Aorta (tissue), 5 donors: ENCODE results near the gene ATAD5. TPM values are rescaled to one million over a fixed set of nuclear protein-coding genes. Genes with fewer than 3 reads are reported as not detected.
A peak's percentile ranks its signal among the peaks of the same experiment; 100 is the strongest.

Experiments
- ATAC-seq: fragments of 200-7000 bp; cut with Tn5 transposase; one replicate; pipeline ENCODE4 v1.9.1; 2022; ENCODE audit warnings: moderate library complexity; ENCODE audit not compliant: low FRiP score
- DNase-seq, 2 donors: peaks; one replicate each; pipeline ENCODE4 v3.0.0-alpha.2; 2020
- H3K27ac ChIP-seq, 2 donors: one replicate each; pipeline ENCODE4 v1.5.1; 2013; ENCODE audit warnings: low read length in 2 of 2, mild to moderate bottlenecking in 2 of 2, moderate library complexity in 2 of 2, control low read depth in 1 of 2, inconsistent platforms in 1 of 2, low read depth in 1 of 2
- H3K27me3 ChIP-seq, 2 donors: one replicate each; pipeline ENCODE4 v1.6.1; 2013; ENCODE audit warnings: control low read depth in 1 of 2, low read length in 1 of 2, mild to moderate bottlenecking in 1 of 2, moderate library complexity in 1 of 2; ENCODE audit not compliant: insufficient read depth in 2 of 2, control insufficient read depth in 1 of 2
- H3K36me3 ChIP-seq, 2 donors: one replicate each; pipeline ENCODE4 v1.6.1; 2013; ENCODE audit warnings: control low read depth in 1 of 2, low read length in 1 of 2, mild to moderate bottlenecking in 1 of 2; ENCODE audit not compliant: insufficient read depth in 2 of 2, control insufficient read depth in 1 of 2
- H3K4me1 ChIP-seq, 2 donors: one replicate each; pipeline ENCODE4 v1.6.1; 2013; ENCODE audit warnings: low read length in 2 of 2, control low read depth in 1 of 2, mild to moderate bottlenecking in 1 of 2, moderate library complexity in 1 of 2; ENCODE audit not compliant: insufficient read depth in 2 of 2, control insufficient read depth in 1 of 2
- H3K4me3 ChIP-seq, 2 donors: one replicate each; pipeline ENCODE4 v1.5.1; 2013; ENCODE audit warnings: low read length in 2 of 2, control low read depth in 1 of 2, mild to moderate bottlenecking in 1 of 2
- H3K9me3 ChIP-seq: one replicate; pipeline ENCODE4 v1.6.1; 2013; ENCODE audit warnings: mild to moderate bottlenecking, low read length; ENCODE audit not compliant: control insufficient read depth
- WGBS, 2 donors: extraction: QIAGEN DNeasy Blood & Tissue Kit; methylation state at CpG; one replicate each; pipeline ENCODE4 v1.1.7; 2013; 5-methylcytosine and 5-hydroxymethylcytosine counted together
- intact Hi-C, 2 donors: fragments of 100-400 bp; cut with DNase I; formaldehyde crosslinking; loops; one replicate each; pipeline versions ENCODE4 v1.14.2 to v1.15.0; 2022
- polyA plus RNA-seq, 2 donors: library from polyadenylated mRNA; stranded (reverse); fragments of 200-250 nt; gene quantifications; one replicate each; pipeline ENCODE4 v1.2.3, GENCODE V29; 2013
- total RNA-seq, 2 donors: library from RNA; stranded (reverse); fragmentation: NEBNext Ultra II Directional; extraction: Animal tissue kit (Norgen Biotek cat#: 25700); gene quantifications; one replicate each; pipeline ENCODE4 v1.2.1, GENCODE V29; 2021
- donor health status: healthy with polysubstance abuse.
- donor health status: Bipolar disorder and iron deficiency.
- donor health status: DM: no; HTN: no; CAD: no.
- donor health status: DM: no; HTN: no; CAD: no.
- donor health status: DM: yes; HTN: yes; CAD: no.

Gene ATAD5
- total and polyA plus RNA-seq, 4 donors: 0.28 to 1.6 (median 1.2) TPM; not detected in 1

DNA sequence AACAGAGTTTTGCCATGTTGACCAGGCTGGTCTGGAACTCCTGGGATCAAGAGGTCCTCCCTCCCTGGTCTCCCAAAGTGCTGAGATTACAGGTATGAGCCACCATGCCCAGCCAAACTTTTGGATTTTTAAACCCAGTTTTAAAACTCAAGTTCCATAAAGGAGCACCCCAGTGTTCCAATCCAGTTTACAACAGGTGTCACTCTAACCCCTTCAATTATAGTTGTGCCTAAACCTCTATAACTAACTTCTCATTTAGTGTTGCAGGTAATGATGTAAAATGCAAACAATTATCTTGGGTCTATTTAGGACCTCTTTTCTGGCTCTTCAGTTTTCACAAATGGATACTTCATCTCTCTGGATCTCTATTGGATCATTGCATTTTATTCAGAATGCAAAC is 82.2 kb downstream of the ATAD5 start:
- Histone ChIP-seq H3K27ac (no peak overlapping the region), H3K27me3 (no peaks in the 10 kb centered on the region), H3K4me1 (no peaks in the 10 kb centered on the region), H3K9me3 (no peaks in the 10 kb centered on the region), H3K36me3 (no peaks in the 10 kb centered on the region), H3K4me3 (no peak overlapping the region)
- ATAC-seq (no peak), DNase-seq (peak in 1 of 2 donors; percentile 1)
- intact Hi-C loops: no loop called here

DNA sequence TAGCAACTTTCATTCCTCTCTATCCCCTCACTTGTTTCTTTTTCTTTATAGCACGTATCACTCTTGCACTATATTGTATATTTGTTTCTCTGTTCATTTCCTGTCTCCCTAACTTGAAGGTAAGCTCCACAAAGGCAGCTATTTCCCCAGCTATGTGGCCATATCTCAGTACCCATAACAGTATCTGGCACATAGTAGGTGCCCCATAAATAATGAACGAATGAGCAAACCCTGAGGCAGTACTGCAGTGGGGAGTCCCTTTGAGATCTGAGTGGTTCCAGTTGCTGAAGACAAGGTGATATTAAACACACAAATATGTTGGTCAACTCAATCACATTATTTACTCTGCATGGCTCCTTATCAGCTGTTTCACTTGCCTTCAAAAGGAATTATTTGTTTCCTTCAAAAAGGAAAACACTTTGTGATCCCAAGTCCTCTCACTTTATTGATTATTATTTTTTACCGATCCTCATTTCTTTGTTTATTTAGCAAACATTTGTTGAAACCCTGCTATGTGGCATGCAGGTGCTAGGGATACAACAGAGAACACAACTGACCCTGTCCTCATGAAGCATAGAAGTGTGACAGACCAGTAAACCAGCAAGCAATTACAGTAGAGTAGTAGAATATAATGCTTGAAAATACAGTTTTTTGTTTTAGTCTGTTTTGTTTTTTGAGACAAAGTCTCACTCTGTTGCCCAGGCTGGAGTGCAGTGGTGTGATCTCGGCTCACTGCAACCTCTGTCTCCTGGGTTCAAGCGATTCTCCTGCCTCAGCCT is 84.3 kb downstream of the ATAD5 start:
- ATAC-seq (no peak), DNase-seq (no peak)
- Histone ChIP-seq H3K4me3 (no peak overlapping the region), H3K27ac (no peak overlapping the region), H3K36me3 (no peaks in the 10 kb centered on the region), H3K4me1 (no peaks in the 10 kb centered on the region), H3K27me3 (no peaks in the 10 kb centered on the region), H3K9me3 (no peaks in the 10 kb centered on the region)
- 62 to 68% methylated on average over 5 of the region's 5 CpGs for WGBS, 2 donors
- intact Hi-C loops: no loop called here

DNA sequence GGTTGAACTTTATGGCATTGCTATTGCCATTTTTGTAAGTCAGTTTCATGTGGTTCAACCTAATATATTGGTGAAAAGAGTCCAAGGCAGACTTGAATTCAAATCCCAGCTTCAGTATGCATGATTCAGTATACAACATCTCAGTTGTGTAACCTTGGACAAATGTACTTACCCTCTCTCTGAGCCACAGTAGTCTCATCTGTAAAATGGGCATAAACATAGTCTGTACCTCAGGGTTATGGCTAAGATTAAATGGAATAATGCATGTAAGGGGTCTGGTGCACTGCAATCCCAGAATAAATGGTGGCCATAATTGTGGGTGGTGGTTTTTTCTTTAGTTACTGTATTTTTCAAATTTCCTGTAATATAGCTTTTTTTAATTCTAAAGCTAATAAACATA is 85.3 kb downstream of the ATAD5 start:
- no peak overlapping the region for H3K27ac ChIP-seq
- H3K4me1 ChIP-seq: no peaks in the 10 kb centered on the region
- H3K9me3 ChIP-seq: no peaks in the 10 kb centered on the region
- peaks cover 0 to 2% of the 10 kb centered on the region in 2 donors for H3K27me3 ChIP-seq
- no peaks in the 10 kb centered on the region for H3K36me3 ChIP-seq
- no peak overlapping the region for H3K4me3 ChIP-seq
- DNase-seq: no peak
- intact Hi-C loops: no loop called here
- no peak for ATAC-seq

DNA sequence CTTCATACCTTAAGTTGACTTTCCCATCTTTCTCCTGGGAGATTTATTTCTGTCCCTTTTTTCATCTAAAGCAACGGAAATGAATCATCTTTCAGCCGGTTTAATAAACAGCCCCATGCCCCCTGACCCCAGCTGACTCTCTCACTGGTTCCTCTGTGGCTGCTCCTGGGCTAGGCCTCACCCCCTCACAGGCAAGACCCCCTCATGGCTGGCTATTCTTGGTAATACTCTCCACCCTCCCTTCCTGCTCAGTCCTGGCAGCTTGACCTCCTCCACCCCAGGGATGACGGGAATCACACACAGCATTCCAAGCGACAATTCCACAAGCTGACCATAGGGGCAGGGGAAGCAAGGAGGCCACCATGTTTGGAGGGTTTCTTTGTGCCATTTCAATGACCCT is 88.5 kb downstream of the ATAD5 start:
- H3K9me3 ChIP-seq: no peaks in the 10 kb centered on the region
- H3K4me3 ChIP-seq: no peak overlapping the region
- H3K36me3 ChIP-seq: no peaks in the 10 kb centered on the region
- ATAC-seq (no peak), DNase-seq (peak in 1 of 2 donors; percentile 37)
- H3K27ac ChIP-seq: no peak overlapping the region
- 51 to 53% methylated on average over 4 of the region's 4 CpGs for WGBS, 2 donors
- intact Hi-C loops: no loop called here
- no peaks in the 10 kb centered on the region for H3K4me1 ChIP-seq
- peaks cover 0 to 2% of the 10 kb centered on the region in 2 donors for H3K27me3 ChIP-seq

DNA sequence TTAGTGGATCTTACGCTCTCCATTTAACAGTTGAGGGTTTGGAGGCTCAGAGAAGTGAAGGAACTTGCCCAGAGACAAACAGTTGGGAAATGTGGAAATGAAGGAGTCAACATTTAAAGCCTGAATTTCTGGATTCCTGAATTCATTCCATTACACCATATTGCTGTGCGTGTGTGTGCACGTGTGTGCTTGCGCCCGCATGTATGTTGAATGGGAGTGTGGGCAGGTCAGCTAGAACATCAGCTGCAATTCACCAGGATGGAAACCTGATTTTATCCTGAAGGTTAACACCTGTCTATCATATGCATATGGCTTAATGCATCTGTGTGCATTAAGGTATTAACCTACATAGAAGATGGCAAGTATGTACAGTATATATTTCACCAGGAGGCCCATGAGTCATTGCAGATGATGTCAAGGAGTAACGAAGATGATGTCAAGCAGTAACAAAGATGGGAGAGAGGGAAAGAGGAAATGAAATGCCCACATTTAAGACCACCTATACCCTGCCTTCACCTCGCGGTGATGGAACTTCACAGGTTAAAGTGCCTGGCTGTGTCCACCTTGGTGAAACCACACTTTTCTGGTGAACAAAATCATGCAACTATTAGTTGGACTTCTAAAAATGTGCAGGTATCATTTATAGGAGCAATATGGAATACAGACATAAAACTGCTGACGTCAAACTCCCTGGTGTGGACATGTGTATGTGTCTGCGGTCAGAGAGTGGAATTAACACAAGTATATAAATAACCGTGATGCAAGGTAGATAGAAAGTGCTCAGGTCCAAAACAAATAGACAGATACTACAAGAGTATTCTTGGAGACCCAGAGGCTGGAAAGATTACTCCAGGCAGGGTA is 89.1 kb downstream of the ATAD5 start:
- H3K9me3 ChIP-seq: no peaks in the 10 kb centered on the region
- peak in 1 of 2 donors; percentile 3 for DNase-seq
- H3K4me3 ChIP-seq: peak overlapping the region in 1 of 2 donors; percentile 22
- H3K36me3 ChIP-seq: no peaks in the 10 kb centered on the region
- WGBS, 2 donors: 87 to 88% methylated on average over 11 of the region's 11 CpGs
- intact Hi-C loops: no loop called here
- ATAC-seq: no peak
- no peak overlapping the region for H3K27ac ChIP-seq
- H3K4me1 ChIP-seq: no peaks in the 10 kb centered on the region
- H3K27me3 ChIP-seq: peaks cover 0 to 2% of the 10 kb centered on the region in 2 donors

DNA sequence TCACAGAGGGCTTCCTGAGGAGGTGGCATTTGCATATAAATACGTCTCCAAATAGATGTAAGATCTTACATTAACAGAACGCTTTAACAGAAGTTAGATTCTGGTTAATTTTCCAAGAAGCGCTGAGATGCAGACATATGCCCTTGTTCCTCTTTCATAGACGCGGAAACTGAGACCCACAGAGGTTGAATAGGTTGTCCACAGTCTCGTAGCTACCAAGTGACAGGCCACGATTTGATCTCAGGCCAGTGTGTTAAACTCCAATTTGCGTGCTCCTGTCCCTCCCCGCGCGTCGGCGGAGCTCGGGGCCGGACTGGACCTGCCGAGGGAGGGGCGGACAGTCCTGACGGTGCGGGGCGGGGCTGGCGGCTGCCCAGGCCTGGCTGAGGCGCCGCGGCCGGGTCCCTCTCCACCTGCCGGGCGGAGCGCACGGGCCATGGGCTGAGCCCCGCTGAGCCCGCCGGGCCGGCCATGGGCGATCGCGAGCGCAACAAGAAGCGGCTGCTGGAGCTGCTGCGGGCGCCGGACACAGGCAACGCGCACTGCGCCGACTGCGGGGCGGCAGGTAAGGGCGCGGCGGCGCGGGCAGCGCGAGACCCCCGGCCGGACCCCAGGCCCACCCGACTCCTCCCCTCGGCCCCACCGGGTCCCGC is 89.9 kb downstream of the ATAD5 start, which contains the start of gene ADAP2:
ADAP2 (plus strand) TSS at position 402 of the 653 bp plus-strand sequence; CDS start at position 472, 70 bp downstream.
- DNase-seq (peak; percentile 82 to 85), ATAC-seq (peak; percentile 70)
- Histone ChIP-seq H3K4me3 (peak within 1 kb of the TSS; percentile 22 to 65), H3K27ac (no peak within 1 kb of the TSS), H3K4me1 (no peaks in the 10 kb centered on the region), H3K27me3 (peaks cover 0 to 2% of the 10 kb centered on the region in 2 donors), H3K9me3 (no peaks in the 10 kb centered on the region), H3K36me3 (no peaks in the 10 kb centered on the region)
- intact Hi-C loops: no loop called here
- WGBS, 2 donors: 4 to 7% methylated on average over 34 to 60 of the region's 60 CpGs

DNA sequence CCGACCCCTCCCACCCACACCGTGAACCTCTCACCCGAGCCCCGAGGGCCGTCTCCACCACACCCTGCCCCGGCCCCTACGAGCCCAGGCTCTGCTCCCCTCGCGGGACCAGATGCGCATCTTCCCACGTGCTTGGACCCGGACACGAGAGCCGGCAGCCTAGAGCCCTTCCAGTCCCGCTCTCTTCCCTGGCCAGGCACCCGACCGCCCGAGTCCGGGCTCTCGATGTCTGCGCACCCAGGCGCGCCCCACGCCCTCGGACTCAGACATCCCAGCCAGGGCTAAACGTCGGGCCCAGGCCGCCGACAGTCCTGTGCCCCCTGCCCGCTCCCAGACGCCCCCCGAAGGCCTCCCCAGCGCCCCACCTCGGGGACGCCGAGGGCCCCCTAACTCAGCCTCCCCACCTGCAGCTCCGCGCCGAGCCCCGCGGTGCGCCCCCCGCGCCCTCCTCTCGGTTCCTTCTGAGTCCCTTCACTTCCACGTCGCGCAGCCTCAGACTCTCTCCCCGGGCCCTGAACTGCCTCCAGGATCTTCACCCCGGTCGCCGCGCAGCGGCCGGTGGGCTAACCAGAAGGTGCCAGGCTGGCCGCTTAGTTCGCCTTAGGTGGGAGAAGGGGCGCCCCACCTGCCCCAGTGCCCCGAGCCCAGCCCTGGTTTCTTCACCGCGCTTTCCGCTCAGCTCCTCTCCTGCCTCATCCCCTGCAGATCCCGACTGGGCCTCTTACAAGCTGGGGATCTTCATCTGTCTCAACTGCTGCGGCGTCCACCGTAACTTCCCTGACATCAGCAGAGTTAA is 90.7 kb downstream of the ATAD5 start:
- peak; percentile 33 for ATAC-seq
- H3K36me3 ChIP-seq: no peaks in the 10 kb centered on the region
- no peaks in the 10 kb centered on the region for H3K4me1 ChIP-seq
- H3K27ac ChIP-seq: no peak overlapping the region
- DNase-seq: peak; percentile 64 to 76
- 4% methylated on average over 41 to 66 of the region's 66 CpGs for WGBS, 2 donors
- peaks cover 0 to 2% of the 10 kb centered on the region in 2 donors for H3K27me3 ChIP-seq
- intact Hi-C loops: no loop called here
- H3K9me3 ChIP-seq: no peaks in the 10 kb centered on the region
- peak overlapping the region; percentile 22 to 65 for H3K4me3 ChIP-seq

DNA sequence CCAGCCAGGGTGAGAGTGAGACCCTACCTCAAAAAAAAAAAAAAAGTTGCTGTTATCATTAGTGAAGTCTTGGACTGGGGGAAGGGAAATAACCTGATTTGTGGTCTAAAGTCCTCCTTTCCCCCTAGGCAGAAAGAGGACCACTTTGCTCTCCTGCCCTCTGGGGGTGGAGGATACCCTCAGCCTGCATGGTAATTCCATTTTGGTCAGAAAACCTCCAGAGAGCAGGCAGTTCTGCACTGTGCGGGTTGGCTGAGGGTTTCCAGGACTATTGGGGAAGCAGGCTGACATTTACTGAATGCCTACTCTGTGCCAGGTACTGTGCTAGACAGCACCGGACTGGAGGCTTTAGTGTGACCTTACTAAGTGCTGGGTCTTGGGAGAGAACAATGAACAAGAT is 92.6 kb downstream of the ATAD5 start:
- no peaks in the 10 kb centered on the region for H3K9me3 ChIP-seq
- 47 to 57% methylated on average over 2 of the region's 2 CpGs for WGBS, 2 donors
- peak in 1 of 2 donors; percentile 20 for DNase-seq
- intact Hi-C loops: no loop called here
- H3K36me3 ChIP-seq: no peaks in the 10 kb centered on the region
- ATAC-seq: no peak
- peaks cover 0 to 2% of the 10 kb centered on the region in 2 donors for H3K27me3 ChIP-seq
- no peaks in the 10 kb centered on the region for H3K4me1 ChIP-seq
- no peak overlapping the region for H3K27ac ChIP-seq
- no peak overlapping the region for H3K4me3 ChIP-seq
